H1 (cell line): ENCODE measurements around the gene NRTN. TPM values are rescaled to one million over a fixed set of nuclear protein-coding genes. Genes with fewer than 3 reads are reported as not detected.

ENCODE experiments used
- CTCF ChIA-PET: fragments of 300-600 bp; sonication (Branson Sonifier 250); formaldehyde crosslinking; loops from one replicate; lab custom pipeline; 2021; ENCODE audit not compliant: partially characterized antibody; lab: Charles Lee
- POLR2A ChIA-PET: fragments of 300-600 bp; sonication (Branson Sonifier 250); formaldehyde crosslinking; loops from one replicate; lab custom pipeline; 2021; ENCODE audit warnings: inconsistent platforms; ENCODE audit not compliant: partially characterized antibody; lab: Charles Lee
- DNase-seq, 2 experiments: peaks; one replicate each; pipeline versions ENCODE4 v3.0.0 to v3.0.0-alpha.2; 2010 to 2022; ENCODE audit warnings: low spot score in 2 of 2, low read depth in 1 of 2, mixed read lengths in 1 of 2
- FAIRE-seq: peaks from 2 replicates; lab custom pipeline; 2011; peaks lifted over from hg19 to GRCh38; lab: Jason Lieb, UNC
- H2AFZ ChIP-seq: 2 replicates; pipeline ENCODE4 v1.8.1; 2012; ENCODE audit warnings: low read length, inconsistent platforms
- H2AK5ac ChIP-seq: 2 replicates; pipeline ENCODE4 v1.6.1; 2013; ENCODE audit warnings: low read depth, low read length
- H2BK120ac ChIP-seq: replicated peaks from 2 replicates; pipeline ENCODE3; 2013; ENCODE audit warnings: low read depth, low read length, inconsistent platforms
- H2BK12ac ChIP-seq: 2 replicates; pipeline ENCODE4 v1.6.1; 2013; ENCODE audit warnings: low read depth, low read length
- H2BK15ac ChIP-seq: 2 replicates; pipeline ENCODE4 v1.6.1; 2013; ENCODE audit warnings: low read length
- H2BK20ac ChIP-seq: 2 replicates; pipeline ENCODE4 v1.6.1; 2013; ENCODE audit warnings: low read length
- H2BK5ac ChIP-seq: 2 replicates; pipeline ENCODE4 v1.6.1; 2013; ENCODE audit warnings: low read depth, low read length
- H3K14ac ChIP-seq: 2 replicates; pipeline ENCODE4 v1.6.1; 2013; ENCODE audit warnings: inconsistent platforms; ENCODE audit not compliant: insufficient read length
- H3K18ac ChIP-seq: 2 replicates; pipeline ENCODE4 v1.6.1; 2013; ENCODE audit warnings: low read length; ENCODE audit errors: extremely low read depth
- H3K23ac ChIP-seq: 2 replicates; pipeline ENCODE4 v1.6.1; 2013; ENCODE audit warnings: inconsistent platforms; ENCODE audit not compliant: insufficient read length
- H3K23me2 ChIP-seq: 2 replicates; pipeline ENCODE4 v1.6.1; 2013; ENCODE audit warnings: low read depth, low read length
- H3K27ac ChIP-seq: 2 replicates; pipeline ENCODE4 v1.6.1; 2011; ENCODE audit warnings: low read depth, low read length, inconsistent platforms
- H3K27me3 ChIP-seq, 4 experiments: replicated peaks in 1 of 4; 1 replicate in 1 of 4; 2 replicates in 3 of 4; pipeline versions ENCODE4 v1.6.1 to v1.8.1; 2011 to 2013; ENCODE audit warnings: low read length in 3 of 4, mild to moderate bottlenecking in 3 of 4, inconsistent platforms in 2 of 4, mixed read lengths in 2 of 4, moderate library complexity in 1 of 4; ENCODE audit not compliant: control insufficient read depth in 3 of 4, insufficient read depth in 3 of 4; ENCODE audit errors: extremely low read depth in 1 of 4
- H3K36me3 ChIP-seq, 4 experiments: 2 replicates each; pipeline versions ENCODE4 v1.6.1 to v1.8.1; 2011 to 2013; ENCODE audit warnings: mild to moderate bottlenecking in 4 of 4, low read length in 3 of 4, moderate library complexity in 2 of 4, control low read depth in 1 of 4, inconsistent platforms in 1 of 4; ENCODE audit not compliant: insufficient read depth in 4 of 4, control insufficient read depth in 2 of 4
- H3K4ac ChIP-seq: replicated peaks from 2 replicates; pipeline ENCODE3; 2013; ENCODE audit warnings: low read length, low read depth, mixed read lengths, inconsistent platforms; ENCODE audit not compliant: insufficient read length
- H3K4me1 ChIP-seq, 4 experiments: replicated peaks in 1 of 4; 1 replicate in 1 of 4; 2 replicates in 3 of 4; pipeline versions ENCODE4 v1.6.1 to v1.8.1; 2011 to 2013; ENCODE audit warnings: low read length in 3 of 4, inconsistent platforms in 2 of 4, mixed read lengths in 1 of 4; ENCODE audit not compliant: insufficient read depth in 4 of 4, control insufficient read depth in 3 of 4
- H3K4me2 ChIP-seq, 2 experiments: 2 replicates each; pipeline versions ENCODE4 v1.6.1 to v1.8.1; 2011 to 2013; ENCODE audit warnings: low read depth in 2 of 2, low read length in 2 of 2, control low read depth in 1 of 2, inconsistent platforms in 1 of 2, mild to moderate bottlenecking in 1 of 2; ENCODE audit not compliant: insufficient read depth in 1 of 2
- H3K4me3 ChIP-seq, 4 experiments: fragments of 200-600, 300-600 bp in 1 of 4; sonication (generic), shearing (Covaris generic), sonication (Bioruptor Twin) in 1 of 4; 2 replicates each; pipeline versions ENCODE4 v1.5.1 to v1.8.1; 2011 to 2016; ENCODE audit warnings: low read length in 4 of 4, low read depth in 3 of 4, control low read depth in 2 of 4, inconsistent platforms in 2 of 4, mild to moderate bottlenecking in 2 of 4, mixed read lengths in 1 of 4, moderate library complexity in 1 of 4; ENCODE audit not compliant: insufficient read depth in 2 of 4; ENCODE audit errors: extremely low read depth in 1 of 4
- H3K56ac ChIP-seq: replicated peaks from 2 replicates; pipeline ENCODE3; 2013; ENCODE audit warnings: low read depth, mild to moderate bottlenecking, mixed read lengths, low read length, inconsistent platforms; ENCODE audit not compliant: insufficient read length
- H3K79me1 ChIP-seq: 2 replicates; pipeline ENCODE4 v1.6.1; 2013; ENCODE audit warnings: low read depth, low read length, control low read depth
- H3K79me2 ChIP-seq, 2 experiments: 2 replicates each; pipeline versions ENCODE4 v1.6.1 to v1.8.1; 2012 to 2013; ENCODE audit warnings: low read length in 2 of 2, mild to moderate bottlenecking in 2 of 2, inconsistent platforms in 1 of 2; ENCODE audit not compliant: insufficient read depth in 2 of 2, control insufficient read depth in 1 of 2
- H3K9ac ChIP-seq, 4 experiments: replicated peaks in 1 of 4; 1 replicate in 1 of 4; 2 replicates in 3 of 4; pipeline versions ENCODE4 v1.6.1 to v1.8.1; 2011 to 2013; ENCODE audit warnings: low read depth in 3 of 4, low read length in 3 of 4, control low read depth in 2 of 4, mild to moderate bottlenecking in 2 of 4, moderate library complexity in 2 of 4, inconsistent platforms in 1 of 4; ENCODE audit errors: extremely low read depth in 1 of 4
- H3K9me3 ChIP-seq, 2 experiments: 2 replicates each; pipeline versions ENCODE4 v1.6.1 to v1.8.1; 2012 to 2013; ENCODE audit warnings: mild to moderate bottlenecking in 2 of 2, moderate library complexity in 2 of 2, control low read depth in 1 of 2, inconsistent platforms in 1 of 2, low read depth in 1 of 2, low read length in 1 of 2, mixed read lengths in 1 of 2; ENCODE audit not compliant: insufficient read depth in 2 of 2
- H4K20me1 ChIP-seq, 2 experiments: replicated peaks in 1 of 2; 2 replicates each; pipeline versions ENCODE3 to v1.8.1; 2011 to 2013; ENCODE audit warnings: inconsistent platforms in 2 of 2, low read length in 2 of 2, mild to moderate bottlenecking in 1 of 2; ENCODE audit not compliant: insufficient read depth in 2 of 2, control insufficient read depth in 1 of 2
- H4K5ac ChIP-seq: 2 replicates; pipeline ENCODE4 v1.6.1; 2013; ENCODE audit warnings: low read length, low read depth, mixed read lengths, inconsistent platforms; ENCODE audit not compliant: insufficient read length
- H4K8ac ChIP-seq: 2 replicates; pipeline ENCODE4 v1.8.0; 2013; ENCODE audit warnings: mild to moderate bottlenecking, moderate library complexity, low read length, inconsistent platforms; ENCODE audit not compliant: insufficient read depth; ENCODE audit errors: extremely low read depth
- H4K91ac ChIP-seq: replicated peaks from 2 replicates; pipeline ENCODE3; 2013; ENCODE audit warnings: low read length, mixed read lengths, inconsistent platforms; ENCODE audit not compliant: insufficient read length
- CBX5 ChIP-seq: fragments of 300-800, 300-1000 bp; sonication (generic); IDR thresholded peaks from 2 replicates; pipeline ENCODE4 v1.7.1; 2016; ENCODE audit warnings: antibody characterized with exemption, low read length, low read depth
- CEBPB ChIP-seq: IDR thresholded peaks from 2 replicates; pipeline ENCODE4 v1.6.1; 2012; ENCODE audit warnings: low read depth, low read length
- CHD1 ChIP-seq: IDR thresholded peaks from 2 replicates; pipeline ENCODE4 v1.6.1; 2012; ENCODE audit warnings: low read depth, low read length, improper control_type of control experiment
- CREB1 ChIP-seq: IDR thresholded peaks from 2 replicates; pipeline ENCODE4 v1.6.1; 2012; ENCODE audit warnings: inconsistent platforms
- E2F6 ChIP-seq: IDR thresholded peaks from 2 replicates; pipeline ENCODE4 v1.6.1; 2012; ENCODE audit warnings: inconsistent platforms
- EGR1 ChIP-seq: IDR thresholded peaks from 2 replicates; pipeline ENCODE4 v1.6.1; 2011; ENCODE audit warnings: low read depth, low read length, borderline replicate concordance
- FOSL1 ChIP-seq: IDR thresholded peaks from 2 replicates; pipeline ENCODE4 v1.6.1; 2011; ENCODE audit warnings: mild to moderate bottlenecking, low read depth, low read length, moderate library complexity; ENCODE audit not compliant: insufficient read depth
- GTF2F1 ChIP-seq: IDR thresholded peaks from 2 replicates; pipeline ENCODE4 v1.6.1; 2012; ENCODE audit warnings: low read depth, low read length, improper control_type of control experiment, borderline replicate concordance
- KDM1A ChIP-seq: fragments of 200-600, 300-600 bp; sonication (generic); IDR thresholded peaks from 2 replicates; pipeline ENCODE4 v1.7.1; 2016; ENCODE audit warnings: mild to moderate bottlenecking, low read length, borderline replicate concordance
- MAX ChIP-seq: IDR thresholded peaks from 2 replicates; pipeline ENCODE4 v1.6.1; 2012; ENCODE audit warnings: inconsistent platforms
- RFX5 ChIP-seq: IDR thresholded peaks from 2 replicates; pipeline ENCODE4 v1.6.1; 2011; ENCODE audit warnings: low read depth, low read length, improper control_type of control experiment, borderline replicate concordance
- SP1 ChIP-seq: IDR thresholded peaks from 2 replicates; pipeline ENCODE4 v1.6.1; 2011; ENCODE audit warnings: low read depth, low read length
- TCF12 ChIP-seq: IDR thresholded peaks from 2 replicates; pipeline ENCODE4 v1.6.1; 2011; ENCODE audit warnings: low read depth, mild to moderate bottlenecking, low read length
- WGBS, 2 experiments: shearing (Covaris generic) in 1 of 2; methylation state at CpG; one replicate each; pipeline versions ENCODE4 v1.1.6 to v1.1.7; 2013 to 2015; ENCODE audit warnings: low lambda C conversion rate in 2 of 2, mixed read lengths in 2 of 2, inconsistent platforms in 1 of 2, low coverage in 1 of 2, missing lambda C conversion rate in 1 of 2; ENCODE audit not compliant: insufficient replicate concordance in 2 of 2, insufficient coverage in 1 of 2, insufficient read length in 1 of 2; ENCODE audit errors: extremely low coverage in 1 of 2, missing lambda C conversion rate in 1 of 2; 5-methylcytosine and 5-hydroxymethylcytosine counted together
- polyA plus RNA-seq, 7 experiments: library from polyadenylated mRNA; depleted of rRNA in 3 of 7; stranded (reverse) in 5 of 7; unstranded in 2 of 7; fragments of >200 nt in 5 of 7; fragments of 200-250 nt in 2 of 7; gene quantifications; 1 replicate in 5 of 7; 2 replicates in 1 of 7; 4 replicates in 1 of 7; pipeline versions ENCODE4 v1.2.1 to v1.2.3, GENCODE V29; 2011 to 2013; ENCODE audit warnings: missing spikeins in 2 of 7, mixed read lengths in 2 of 7
- total RNA-seq: library from RNA; stranded (reverse); fragmentation: NEBNext Ultra II Directional; extraction: Animal tissue kit (Norgen Biotek cat#: 25700); gene quantifications from 2 replicates; pipeline ENCODE4 v1.2.1, GENCODE V29; 2021

The NRTN gene
- total and polyA plus RNA-seq, 2 of the 8 experiments (the other 6 are each of a cell fraction or from before 2014, with no cell fraction given), result 3.9 to 5.3 TPM

- no peak overlapping the region for H4K91ac ChIP-seq
- H3K4me1 ChIP-seq, result peaks cover 0 to 3% (median 0%) of the 10 kb centered on the region in 4 experiments; a peak in 3 of 7 replicates
- no peaks in the 10 kb centered on the region for H4K20me1 ChIP-seq
- peaks cover 0 to 3% (median 0%) of the 10 kb centered on the region in 4 experiments; a peak in 1 of 7 replicates for H3K27me3 ChIP-seq
- no peak overlapping the region for H2BK20ac ChIP-seq
- H3K4ac ChIP-seq, result no peak overlapping the region
- H2BK12ac ChIP-seq, result no peak overlapping the region
- H4K8ac ChIP-seq, result no peak overlapping the region
- H3K27ac ChIP-seq, result no peak overlapping the region
- 0 out of 2 replicates have a peak overlapping the region, but pooled peaks have one; percentile 75 for H2AK5ac ChIP-seq
- no peaks in the 10 kb centered on the region for H3K9me3 ChIP-seq
- no peak for FAIRE-seq
- H3K23ac ChIP-seq, result no peak overlapping the region
- H3K4me3 ChIP-seq, result no peak overlapping the region
- H3K56ac ChIP-seq, result no peak overlapping the region
- no peaks in the 10 kb centered on the region for H3K36me3 ChIP-seq
- no peak overlapping the region for H4K5ac ChIP-seq
- H2BK5ac ChIP-seq, result no peak overlapping the region
- no peak overlapping the region for H3K14ac ChIP-seq
- H3K79me2 ChIP-seq, result no peaks in the 10 kb centered on the region
- WGBS, 2 experiments, result 85% methylated on average over 6 of the region's 6 CpGs; no CpG with 5 or more reads in 1 of the 2 experiments
- ChIA-PET POLR2A (interaction anchor here (1.0 to 1.1 kb wide), 2 partner anchors 10 to 64 kb away, joined by 3 read pairs; no protein-coding TSS in a partner anchor), CTCF (interaction anchor here (7.8 kb wide), 1 partner anchor 29 kb away, joined by 58 read pairs; the partner anchor contains the start of gene NRTN)
- no peak overlapping the region for H3K18ac ChIP-seq
- no peaks in the 10 kb centered on the region for H3K79me1 ChIP-seq
- no peak overlapping the region for H3K4me2 ChIP-seq
- H2BK15ac ChIP-seq, result no peak overlapping the region
- no peak overlapping the region for H2AFZ ChIP-seq
- no peak overlapping the region for H3K9ac ChIP-seq
- DNase-seq, result no peak
- peaks cover 10% of the 10 kb centered on the region; the same call in 1 of the 2 replicates for H3K23me2 ChIP-seq
- TF ChIP-seq CREB1, result no peak
- TF ChIP-seq EGR1, result no peak
- no peak for TF ChIP-seq MAX
- TF ChIP-seq TCF12, result no peak
- TF ChIP-seq E2F6, result no peak
- TF ChIP-seq CBX5, result no peak
- no peak for TF ChIP-seq GTF2F1
- TF ChIP-seq KDM1A, result no peak
- no peak for TF ChIP-seq SP1
- no peak for TF ChIP-seq FOSL1
- no peak for TF ChIP-seq RFX5
- TF ChIP-seq CEBPB, result no peak
- TF ChIP-seq CHD1, result no peak
- no peak overlapping the region for H2BK120ac ChIP-seq
Measured at GRCh38 chr19:5832527-5833216, 27.8 kb downstream of the NRTN start.
